ENCODE data around the gene CRYL1. TPM values are rescaled to one million over a fixed set of nuclear protein-coding genes. Genes with fewer than 3 reads are reported as not detected.

CRYL1 gene
- total and polyA plus RNA-seq, 2 of the 4 experiments (the other 2 are of a cell fraction): 11.7 to 16.4 TPM

GRCh38 chr13:20436505-20436904, 89.2 kb downstream of the CRYL1 start:
- Histone ChIP-seq H2BK120ac (ENCODE audit: low read depth, low read length) (no peak overlapping the region), H3K18ac (ENCODE audit: low read depth, low read length) (no peak overlapping the region), H2BK5ac (ENCODE audit: low read depth, low read length, poor library complexity, severe bottlenecking) (no peak overlapping the region), H3K56ac (ENCODE audit: extremely low read depth, insufficient read depth, low read length) (no peak overlapping the region), H3K9me3 (ENCODE audit: control insufficient read depth, insufficient read depth, low read length) (no peaks in the 10 kb centered on the region), H3K27ac (ENCODE audit: insufficient read depth, low read length) (no peak overlapping the region), H4K8ac (ENCODE audit: low read depth in 2 of 2, low read length in 2 of 2) (no peak overlapping the region), H2AK9ac (replicated peaks; ENCODE audit: low read depth, low read length, poor library complexity) (no peak overlapping the region), H3K9me1 (ENCODE audit: insufficient read depth, low read length) (no peaks in the 10 kb centered on the region), H3K79me1 (ENCODE audit: low read depth in 1 of 2, low read length in 2 of 2) (no peaks in the 10 kb centered on the region), H3K9ac (ENCODE audit: low read depth, low read length) (no peak overlapping the region), H3K4me3 (ENCODE audit: insufficient read depth, low read depth, low read length) (no peak overlapping the region), H2AFZ (replicated peaks; ENCODE audit: low read length, poor library complexity) (no peak overlapping the region), H3K36me3 (ENCODE audit: control insufficient read depth, insufficient read depth, low read length) (no peaks in the 10 kb centered on the region), H2BK15ac (ENCODE audit: low read depth, low read length) (no peak overlapping the region), H4K5ac (ENCODE audit: low read depth, low read length) (no peak overlapping the region), H3K27me3 (ENCODE audit: control insufficient read depth, insufficient read depth, low read length) (no peaks in the 10 kb centered on the region; the same call in 1 of the 2 replicates), H3K14ac (replicated peaks; ENCODE audit: low read depth, low read length) (no peak overlapping the region), H3K4me1 (ENCODE audit: control insufficient read depth, insufficient read depth, low read length) (no peaks in the 10 kb centered on the region), H2AK5ac (ENCODE audit: low read depth, low read length) (no peak overlapping the region), H3K4me2 (ENCODE audit: low read depth, low read length) (no peak overlapping the region), H4K20me1 (ENCODE audit: insufficient read depth, low read length) (no peaks in the 10 kb centered on the region), H3K23ac (ENCODE audit: low read depth, low read length) (no peak overlapping the region), H4K91ac (ENCODE audit: insufficient read depth, low read depth, low read length) (no peak overlapping the region), H3K4ac (ENCODE audit: low read depth, low read length) (no peak overlapping the region), H2BK20ac (ENCODE audit: low read depth, low read length) (no peak overlapping the region)
- WGBS, 2 experiments (ENCODE audit: extremely low coverage in 2 of 2, insufficient read length in 1 of 2): 88% methylated on average over 9 of the region's 10 CpGs; no CpG with 5 or more reads in 1 of the 2 experiments
- in situ Hi-C loops (cut with MboI; ENCODE audit: low sequenced_read_pairs) (no loop called here), dilution Hi-C loops (cut with HindIII; ENCODE audit: low sequenced_read_pairs, unreplicated experiment) (no loop called here), intact Hi-C loops (cut with micrococcal nuclease) (no loop called here)
- ChIA-PET CTCF (interaction anchor here (0.6 kb wide), 1 partner anchor 708 kb away, joined by 4 read pairs; no protein-coding TSS in a partner anchor), POLR2A (ENCODE audit: unreplicated experiment) (no interaction called here)
- ATAC-seq (ENCODE audit: low read depth) (no peak), DNase-seq (no peak)
- BruUV-seq (replicated peaks): no TSS peak
- no peak for TF ChIP-seq FOS (IDR thresholded peaks at IDR 0.05; ENCODE audit: low read depth, low read length)
- no peak for TF ChIP-seq NFE2L2 (IDR thresholded peaks at IDR 0.05; ENCODE audit: low read depth, low read length)
- no peak for TF ChIP-seq CEBPB (IDR thresholded peaks at IDR 0.05; ENCODE audit: low read depth, low read length)
- no peak for TF ChIP-seq BHLHE40 (IDR thresholded peaks at IDR 0.05; ENCODE audit: low read depth, low read length)
- TF ChIP-seq RFX5 (IDR thresholded peaks at IDR 0.05; ENCODE audit: low read depth, low read length): no peak
- TF ChIP-seq ELK1 (IDR thresholded peaks at IDR 0.05; ENCODE audit: borderline replicate concordance, low read depth, low read length): no peak
- TF ChIP-seq CHD1 (IDR thresholded peaks at IDR 0.05; ENCODE audit: low read depth, low read length): no peak
- TF ChIP-seq CTCF (conservative IDR thresholded peaks at IDR 0.05; ENCODE audit: low read depth, low read length): no peak
- no peak for TF ChIP-seq MAZ (IDR thresholded peaks at IDR 0.05; ENCODE audit: borderline replicate concordance, low read depth, low read length)
- TF ChIP-seq MAFK (IDR thresholded peaks at IDR 0.05; ENCODE audit: low read depth, low read length): no peak
- TF ChIP-seq POLR2A (IDR thresholded peaks at IDR 0.05; ENCODE audit: low read depth, low read length): no peak
- TF ChIP-seq MXI1 (IDR thresholded peaks at IDR 0.05; ENCODE audit: borderline replicate concordance, low read depth, low read length): no peak
- TF ChIP-seq RCOR1 (IDR thresholded peaks at IDR 0.05; ENCODE audit: insufficient replicate concordance, low read length): no peak
- no peak for TF ChIP-seq USF2 (IDR thresholded peaks at IDR 0.05; ENCODE audit: low read depth, low read length)
- no peak for TF ChIP-seq SMC3 (IDR thresholded peaks at IDR 0.05; ENCODE audit: low read depth, low read length)
- no peak for TF ChIP-seq RAD21 (IDR thresholded peaks at IDR 0.05; ENCODE audit: low read length)
